ENCODE measurements around the gene PITPNM3.
"Not testable (repeated sequence)": the region's sequence is repeated elsewhere in the genome, so short reads cannot be mapped to it uniquely, and the experiment has no call there.

The PITPNM3 gene

GRCh38 chr17:6497496-6498221, 58.7 kb downstream of the PITPNM3 start:
- no peak for DNase-seq

DNA sequence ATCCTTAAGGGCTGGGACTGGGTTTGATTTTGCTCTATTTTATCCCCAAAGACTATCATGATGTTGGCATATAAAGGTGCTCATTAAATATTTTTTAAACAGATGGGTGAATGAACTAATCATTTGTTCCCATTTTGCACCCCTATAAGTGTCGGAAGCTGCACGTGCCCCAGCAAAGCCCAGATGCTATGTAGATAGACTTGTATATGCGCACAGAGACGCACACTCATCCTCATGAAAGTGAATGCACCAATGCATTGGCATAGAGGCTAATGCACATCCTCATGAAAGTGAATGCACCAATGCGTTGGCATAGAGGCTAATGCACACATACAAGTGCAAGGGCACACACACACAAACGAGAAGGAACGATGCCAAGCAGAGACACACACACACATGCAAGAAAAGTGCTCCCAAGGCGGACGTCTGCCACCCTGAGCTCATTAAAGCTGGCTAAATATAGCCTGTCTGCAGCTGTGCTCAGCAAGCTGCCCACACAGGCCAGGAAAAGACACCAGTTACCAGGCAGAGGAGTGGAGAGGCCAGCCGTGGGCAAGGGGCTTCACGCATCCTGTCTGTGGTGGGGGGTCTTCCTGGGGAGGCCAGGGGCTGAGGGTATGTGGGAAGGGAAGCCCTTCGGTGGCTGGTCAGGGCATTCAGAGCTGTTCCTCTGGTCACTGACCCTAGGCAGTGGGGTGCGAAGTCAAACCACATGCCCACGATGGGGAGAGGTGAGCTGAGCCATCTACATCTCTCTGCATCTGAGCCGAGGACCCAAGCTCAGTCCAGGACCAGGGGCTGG, 59.5 kb downstream of the PITPNM3 start:
- no peak for DNase-seq

- DNase-seq = no peak
Measured at GRCh38 chr17:6496116-6496481, 60.3 kb downstream of the PITPNM3 start.

GRCh38 chr17:6495450-6496115, 60.8 kb downstream of the PITPNM3 start:
- DNase-seq = no peak

GRCh38 chr17:6494239-6494941, 62.0 kb downstream of the PITPNM3 start:
- DNase-seq = no peak

- no peak for DNase-seq
Measured at GRCh38 chr17:6492892-6493674, 63.3 kb downstream of the PITPNM3 start.

GRCh38 chr17:6491071-6491700, 65.2 kb downstream of the PITPNM3 start:
- DNase-seq = no peak

- no peak for DNase-seq
Measured at GRCh38 chr17:6489016-6489550, 67.3 kb downstream of the PITPNM3 start.

- no peak for DNase-seq
Measured at GRCh38 chr17:6488008-6488539, 68.3 kb downstream of the PITPNM3 start.

DNA sequence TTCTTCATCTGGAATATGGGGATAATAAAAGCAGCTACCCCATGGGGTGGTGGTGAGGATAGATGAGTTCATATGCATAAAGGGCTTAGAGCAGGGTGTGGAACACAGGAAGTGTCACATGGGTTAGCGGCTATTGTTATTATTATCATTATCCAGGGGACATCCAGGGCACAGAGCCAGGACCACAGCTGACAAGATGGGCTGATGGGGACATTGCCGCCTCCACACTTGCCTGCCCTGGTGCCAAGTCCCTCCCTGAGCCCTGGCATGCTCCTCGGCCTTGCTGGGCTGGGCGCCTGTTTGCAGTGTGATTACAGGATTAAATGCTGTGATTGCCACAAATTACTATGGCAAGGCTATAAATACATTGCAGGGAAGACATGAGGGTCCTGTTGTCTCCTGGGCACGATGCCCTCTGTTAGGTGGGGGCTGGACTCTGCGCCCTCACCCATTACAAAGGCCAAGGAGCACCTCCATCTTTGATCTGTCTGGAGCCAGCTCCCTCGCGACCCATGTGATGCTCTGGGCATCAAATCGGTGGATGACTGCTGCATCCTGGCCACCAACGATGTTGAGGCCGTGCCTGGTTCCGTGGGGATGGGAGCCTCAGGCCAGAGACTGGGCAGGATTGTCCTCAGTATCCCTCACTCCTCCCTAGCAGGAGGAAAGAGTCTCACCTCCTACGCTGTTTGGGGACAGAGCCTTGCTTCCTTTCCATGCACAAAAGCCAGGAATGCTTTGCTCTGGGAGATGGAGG, 68.9 kb downstream of the PITPNM3 start:
- DNase-seq = no peak

- no peak for DNase-seq
Measured at GRCh38 chr17:6485646-6486412, 70.5 kb downstream of the PITPNM3 start.

GRCh38 chr17:6483507-6483906, 72.8 kb downstream of the PITPNM3 start:
- DNase-seq = no peak

DNA sequence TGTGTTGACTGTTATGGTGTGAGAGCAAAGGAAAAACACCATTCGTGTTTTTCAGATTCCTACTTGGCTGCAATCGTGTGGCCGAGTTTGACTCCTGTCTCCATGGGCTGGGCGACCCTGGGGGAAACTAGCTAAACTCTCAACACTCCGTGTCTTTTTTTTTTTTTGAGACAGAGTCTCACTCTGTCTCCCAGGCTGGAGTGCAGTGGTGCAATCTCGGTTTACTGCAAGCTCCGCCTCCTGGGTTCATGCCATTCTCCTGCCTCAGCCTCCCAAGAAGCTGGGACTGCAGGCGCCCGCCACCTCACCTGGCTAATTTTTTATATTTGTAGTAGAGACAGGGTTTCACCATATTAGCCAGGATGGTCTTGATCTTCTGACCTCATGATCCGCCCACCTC, 73.6 kb downstream of the PITPNM3 start:
- DNase-seq = not testable (repeated sequence)

DNA sequence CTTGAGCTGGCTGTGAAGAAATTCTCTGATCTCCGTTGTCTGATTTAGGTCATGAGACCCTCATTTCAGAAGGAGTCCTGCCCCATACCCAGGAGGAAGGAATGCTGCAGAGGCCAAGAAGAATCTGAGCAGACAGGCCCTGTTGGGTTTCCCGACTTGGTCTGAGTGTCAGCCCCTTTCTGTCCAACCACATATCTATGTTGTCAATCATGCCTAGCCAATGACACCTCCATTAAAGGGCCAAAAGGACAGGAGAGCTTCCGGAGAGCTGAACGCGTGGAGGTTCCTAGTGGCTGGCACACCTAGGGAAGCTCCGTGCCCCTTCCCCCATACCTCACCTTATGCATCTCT, 74.3 kb downstream of the PITPNM3 start:
- no peak for DNase-seq

DNA sequence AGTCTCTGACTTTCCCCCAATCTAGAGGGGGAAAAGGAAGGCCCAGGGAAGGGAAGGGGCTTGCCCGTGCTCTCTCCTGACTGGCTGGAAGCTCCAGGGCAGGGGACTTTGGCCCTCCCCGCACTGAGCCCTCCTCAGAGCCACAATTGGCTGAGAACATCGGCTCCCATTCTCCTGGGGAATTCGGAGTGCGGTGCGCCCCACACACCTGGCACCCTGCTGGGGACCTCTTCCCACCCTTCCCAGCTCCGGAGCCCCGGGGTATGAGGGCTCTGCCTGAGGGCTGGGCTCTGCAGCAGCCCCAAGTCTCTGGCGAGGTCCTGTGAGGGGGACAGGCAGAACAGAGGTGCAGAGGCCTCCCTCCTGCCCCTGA, 76.1 kb downstream of the PITPNM3 start:
- DNase-seq = no peak

DNA sequence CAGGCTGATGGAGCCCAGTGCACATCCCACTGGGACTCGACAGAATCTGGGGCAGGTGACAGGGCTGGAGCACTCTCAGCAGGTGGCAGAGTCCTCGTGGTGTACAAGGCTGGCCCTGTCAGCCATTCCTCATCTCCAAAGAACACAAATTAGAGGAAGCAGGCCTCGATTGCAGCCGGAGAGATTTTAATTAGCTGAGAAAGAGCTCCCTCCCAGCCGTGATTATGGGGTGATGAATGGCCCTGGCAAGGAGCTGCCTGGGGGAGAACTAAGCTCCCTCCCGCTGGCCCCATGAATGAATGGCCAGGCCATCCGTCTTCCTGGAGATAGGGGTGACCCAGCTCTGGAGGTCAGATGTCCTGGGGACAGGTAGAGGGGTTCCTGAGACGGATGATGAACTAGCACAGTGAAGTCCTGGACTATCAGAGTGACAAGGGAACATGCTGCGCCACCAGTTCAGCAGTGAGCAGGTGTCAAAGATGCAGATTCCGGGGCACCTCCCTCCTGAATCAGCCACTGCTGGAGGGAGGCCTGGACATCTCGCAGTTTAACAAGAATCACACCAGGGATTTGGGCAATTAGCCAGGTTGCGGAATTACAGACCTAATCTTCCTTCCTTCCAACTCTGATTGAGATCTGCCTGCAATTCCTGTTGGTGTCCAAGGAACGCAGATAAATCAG, 76.6 kb downstream of the PITPNM3 start:
- no peak for DNase-seq

- no peak for DNase-seq
Measured at GRCh38 chr17:6478486-6478885, 77.9 kb downstream of the PITPNM3 start.

- DNase-seq = no peak
Measured at GRCh38 chr17:6477831-6478383, 78.4 kb downstream of the PITPNM3 start.

- no peak for DNase-seq
Measured at GRCh38 chr17:6476810-6477179, 79.6 kb downstream of the PITPNM3 start.

All from activated CD8-positive, alpha-beta memory T cell treated with anti-CD3 and anti-CD28 coated beads for 24 hours (primary cell).